GM18951 (cell line): ENCODE data around the gene KRTAP12-3.
"Not testable (repeated sequence)": the region's sequence is repeated elsewhere in the genome, so short reads cannot be mapped to it uniquely, and the experiment has no call there.

Source experiments
- POLR2A ChIP-seq: IDR thresholded peaks from 4 replicates; pipeline ENCODE4 v1.6.1; 2011; ENCODE audit warnings: mild to moderate bottlenecking; ENCODE audit not compliant: insufficient read length, insufficient read depth; ENCODE audit errors: extremely low read depth
- in situ Hi-C: fragments of 300-500 bp; cut with MboI; formaldehyde crosslinking; loops from one replicate; pipeline ENCODE4 v1.12.0; 2022; ENCODE audit warnings: low sequenced_read_pairs, mixed read lengths, inconsistent platforms; ENCODE audit not compliant: unreplicated experiment

The KRTAP12-3 gene

DNA sequence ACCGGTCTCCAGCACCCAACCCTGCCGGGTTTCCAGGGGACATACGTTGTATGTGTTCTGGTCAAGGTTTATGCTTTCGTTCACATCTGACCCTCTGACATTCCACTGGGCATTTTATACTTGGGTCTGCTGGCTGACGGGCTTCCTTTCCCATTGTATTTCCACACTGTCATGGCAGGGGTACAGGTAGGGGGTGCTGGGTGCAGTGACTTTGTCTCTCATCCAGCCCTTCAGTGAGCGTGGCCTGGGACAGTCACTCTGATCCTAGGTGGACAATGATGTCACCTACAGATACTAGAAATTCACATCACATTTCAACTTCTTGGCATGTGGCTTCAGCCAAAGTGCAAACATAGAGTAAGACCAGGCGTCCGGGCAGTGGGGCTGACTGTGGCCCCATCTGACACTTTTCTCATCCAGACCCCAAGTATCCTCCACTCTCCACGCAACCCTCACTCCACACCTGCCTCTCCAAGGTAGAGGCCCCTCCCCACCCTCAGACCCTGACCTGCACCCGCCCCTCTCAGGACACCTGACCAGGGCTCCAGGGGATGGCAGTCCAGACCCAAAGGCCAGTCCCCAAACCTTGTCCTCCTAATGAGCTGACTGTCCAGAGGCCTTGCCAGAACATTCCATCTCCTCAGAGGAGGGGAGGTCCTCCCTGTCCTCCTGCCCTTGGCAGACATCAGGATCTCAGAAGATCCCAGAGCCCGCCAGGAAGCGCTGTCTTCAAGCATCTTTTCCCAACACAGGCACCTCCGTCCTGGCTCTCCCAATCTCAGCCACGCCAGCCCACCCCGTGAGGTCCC is 21.3 kb upstream of the KRTAP12-3 start:
- TF ChIP-seq POLR2A = no peak
- in situ Hi-C loops = no loop called here

DNA sequence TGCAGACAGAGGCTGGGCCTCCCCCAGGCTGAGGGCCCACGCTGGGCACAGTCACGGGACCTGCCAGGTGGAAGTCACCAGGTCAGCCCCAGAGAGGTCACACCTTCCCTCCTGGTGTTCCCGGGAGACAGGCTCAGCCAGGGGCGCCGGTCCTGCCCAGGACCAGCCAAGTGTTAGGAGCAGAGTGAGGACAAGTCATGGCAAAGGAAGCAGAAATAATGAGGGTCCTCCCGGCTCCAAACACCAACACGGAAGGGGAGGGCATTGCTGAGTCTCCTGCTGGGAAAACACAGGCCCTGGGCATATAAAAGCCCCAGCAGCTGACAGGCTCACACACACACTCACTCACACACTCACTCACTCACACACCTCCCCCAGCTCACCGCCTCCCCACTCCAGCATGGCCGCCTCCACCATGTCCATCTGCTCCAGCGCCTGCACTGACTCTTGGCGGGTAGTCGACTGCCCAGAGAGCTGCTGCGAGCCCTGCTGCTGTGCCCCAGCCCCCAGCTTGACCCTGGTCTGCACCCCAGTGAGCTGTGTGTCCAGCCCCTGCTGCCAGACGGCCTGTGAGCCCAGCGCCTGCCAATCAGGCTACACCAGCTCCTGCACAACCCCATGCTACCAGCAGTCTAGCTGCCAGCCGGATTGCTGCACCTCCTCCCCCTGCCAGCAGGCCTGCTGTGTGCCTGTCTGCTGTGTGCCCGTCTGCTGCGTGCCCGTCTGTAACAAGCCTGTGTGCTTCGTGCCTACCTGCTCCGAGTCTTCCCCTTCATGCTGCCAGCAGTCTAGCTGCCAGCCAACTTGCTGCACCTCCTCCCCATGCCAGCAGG is 20.5 kb upstream of the KRTAP12-3 start, which contains the start of gene KRTAP10-10:
TSS of gene KRTAP10-10 (plus strand) at position 339 of the 833 bp plus-strand sequence. CDS start at position 401, 62 bp downstream.
- in situ Hi-C loops = no loop called here
- TF ChIP-seq POLR2A = no peak

DNA sequence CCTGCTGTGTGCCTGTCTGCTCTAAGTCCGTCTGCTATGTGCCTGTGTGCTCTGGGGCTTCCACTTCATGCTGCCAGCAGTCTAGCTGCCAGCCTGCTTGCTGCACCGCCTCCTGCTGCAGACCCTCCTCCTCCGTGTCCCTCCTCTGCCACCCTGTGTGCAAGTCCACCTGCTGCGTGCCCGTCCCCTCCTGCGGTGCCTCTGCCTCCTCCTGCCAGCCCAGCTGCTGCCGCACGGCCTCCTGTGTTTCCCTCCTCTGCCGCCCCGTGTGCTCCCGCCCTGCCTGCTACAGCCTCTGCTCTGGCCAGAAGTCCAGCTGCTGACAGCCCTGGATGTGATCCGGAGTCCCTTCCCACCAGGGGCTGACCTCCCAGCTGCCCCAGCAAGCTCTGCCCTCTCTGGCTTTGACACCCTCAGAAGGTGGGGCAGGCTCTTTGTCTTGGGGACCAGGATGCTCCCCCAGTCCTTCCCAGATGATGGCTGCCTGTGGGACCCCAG is 19.8 kb upstream of the KRTAP12-3 start:
- in situ Hi-C loops = not testable (repeated sequence)

DNA sequence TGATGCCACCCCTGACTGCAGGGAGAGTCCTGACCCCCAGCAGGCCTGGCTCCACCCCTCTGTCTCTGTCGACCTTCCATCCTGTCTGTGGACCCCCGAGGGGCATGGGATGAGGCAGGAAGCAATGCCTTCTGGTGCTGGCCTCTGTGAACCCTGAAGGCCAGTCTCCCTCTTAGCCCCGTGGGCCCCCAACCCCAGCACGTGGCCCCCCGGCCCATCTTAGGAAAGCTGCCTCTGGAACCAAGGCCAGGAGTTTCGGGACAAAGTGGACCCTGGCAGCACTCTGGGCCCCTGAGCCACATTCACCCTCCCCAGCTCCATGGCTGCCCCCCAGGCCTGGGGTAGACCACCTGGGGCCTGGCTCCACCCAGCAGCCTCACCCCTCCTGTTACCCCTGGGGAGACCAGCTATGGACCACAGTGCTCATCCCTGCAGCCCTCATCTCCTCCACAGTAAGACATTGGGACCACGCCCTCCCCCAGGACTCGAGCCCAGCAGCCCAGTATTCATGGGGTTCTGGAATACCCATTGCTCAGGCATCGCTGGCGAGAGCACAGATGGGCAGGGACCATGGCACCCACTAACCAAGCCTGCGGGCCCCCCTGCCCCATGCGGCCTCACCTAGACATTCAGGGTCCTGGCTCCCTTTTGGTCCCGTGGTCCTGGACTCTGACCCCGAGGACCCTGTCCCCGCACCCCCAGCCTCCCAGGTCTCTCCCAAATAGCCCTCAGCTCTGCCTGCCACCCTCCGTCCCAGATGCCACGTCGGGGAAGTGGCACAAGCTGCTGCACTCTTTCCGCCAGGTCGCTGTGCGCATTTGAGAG is 19.0 kb upstream of the KRTAP12-3 start:
- in situ Hi-C loops = not testable (repeated sequence)

DNA sequence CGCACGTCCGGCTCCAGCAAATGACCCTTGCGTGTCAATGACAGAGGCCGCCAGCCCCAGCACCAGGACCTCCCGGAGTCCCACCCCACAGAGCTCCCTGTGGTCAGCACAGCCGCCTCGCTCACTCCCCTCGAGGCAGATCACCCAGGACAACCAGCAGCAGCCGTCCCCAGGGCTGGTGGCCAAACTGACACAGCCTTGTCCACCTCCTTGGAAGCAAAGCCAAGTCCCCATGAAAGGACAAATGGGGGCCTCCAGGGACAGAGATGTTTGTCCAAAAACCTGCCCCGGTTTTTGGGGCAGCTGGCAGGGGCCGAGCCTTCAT is 18.4 kb upstream of the KRTAP12-3 start:
- no peak for TF ChIP-seq POLR2A
- in situ Hi-C loops = no loop called here

DNA sequence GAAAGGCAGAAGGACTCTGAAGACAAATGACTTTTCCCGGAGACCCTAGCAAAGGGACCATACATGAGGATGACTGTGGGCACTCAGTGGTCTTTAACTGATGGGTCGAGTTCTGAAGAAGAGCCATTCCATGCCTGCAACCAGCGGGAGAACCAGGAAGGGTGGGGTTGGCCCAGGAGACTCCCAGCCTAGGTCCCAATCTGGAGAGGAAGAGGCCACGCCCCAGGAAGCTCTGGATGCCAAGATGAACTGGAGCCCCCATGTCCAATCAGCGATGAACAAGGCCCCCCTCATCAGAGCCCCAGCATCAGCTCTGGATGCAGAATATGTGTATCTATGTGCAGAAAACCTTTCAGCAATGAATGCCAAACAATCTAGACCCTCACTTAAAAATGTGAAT is 17.0 kb upstream of the KRTAP12-3 start:
- in situ Hi-C loops = no loop called here
- no peak for TF ChIP-seq POLR2A

DNA sequence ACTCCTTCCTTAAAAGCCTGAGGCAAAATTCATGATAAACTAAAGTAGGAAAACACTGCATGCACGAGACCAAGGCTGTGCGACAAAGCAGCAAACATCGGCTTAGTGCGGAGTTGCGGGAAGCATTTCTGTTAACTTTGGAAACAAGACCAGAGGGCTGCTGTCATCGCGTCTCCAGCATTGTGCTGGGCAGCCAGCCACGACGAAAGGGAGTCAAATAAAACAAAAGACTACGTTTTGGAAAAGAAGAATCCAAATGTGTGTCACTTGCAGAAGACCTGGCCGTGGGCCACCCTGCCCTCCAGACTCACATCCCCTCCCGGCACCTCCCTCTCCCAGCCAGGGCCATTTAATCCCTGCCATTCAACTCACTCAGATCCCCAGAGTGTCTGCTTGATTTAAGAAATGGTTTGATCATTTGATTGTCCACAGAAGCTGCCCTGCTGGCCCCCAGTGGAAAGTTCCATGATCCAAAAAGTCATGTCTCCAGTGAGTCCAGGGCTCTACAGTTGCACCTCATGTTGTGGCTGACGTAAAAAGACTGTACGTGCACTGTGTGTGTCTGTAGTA is 13.9 kb upstream of the KRTAP12-3 start:
- TF ChIP-seq POLR2A = no peak
- in situ Hi-C loops = no loop called here

DNA sequence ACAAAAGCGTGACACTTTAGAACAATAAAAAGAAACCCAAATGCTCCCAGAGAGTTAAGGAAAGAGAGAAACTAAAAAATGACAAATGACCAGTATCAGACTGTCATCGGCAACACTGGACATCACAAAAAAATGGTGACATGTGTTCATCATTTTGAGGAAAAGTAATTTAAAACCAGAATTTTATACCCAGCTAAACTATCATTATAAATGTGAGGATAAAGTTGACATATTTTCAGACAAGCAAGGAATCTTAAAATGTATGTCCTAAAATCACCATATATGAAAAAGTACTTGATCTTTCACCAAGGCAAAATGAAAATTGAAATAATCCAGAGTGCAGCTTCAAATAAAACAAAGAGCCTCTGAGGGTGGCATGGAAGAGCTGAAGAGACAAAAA is 12.9 kb upstream of the KRTAP12-3 start:
- TF ChIP-seq POLR2A = no peak
- in situ Hi-C loops = no loop called here

DNA sequence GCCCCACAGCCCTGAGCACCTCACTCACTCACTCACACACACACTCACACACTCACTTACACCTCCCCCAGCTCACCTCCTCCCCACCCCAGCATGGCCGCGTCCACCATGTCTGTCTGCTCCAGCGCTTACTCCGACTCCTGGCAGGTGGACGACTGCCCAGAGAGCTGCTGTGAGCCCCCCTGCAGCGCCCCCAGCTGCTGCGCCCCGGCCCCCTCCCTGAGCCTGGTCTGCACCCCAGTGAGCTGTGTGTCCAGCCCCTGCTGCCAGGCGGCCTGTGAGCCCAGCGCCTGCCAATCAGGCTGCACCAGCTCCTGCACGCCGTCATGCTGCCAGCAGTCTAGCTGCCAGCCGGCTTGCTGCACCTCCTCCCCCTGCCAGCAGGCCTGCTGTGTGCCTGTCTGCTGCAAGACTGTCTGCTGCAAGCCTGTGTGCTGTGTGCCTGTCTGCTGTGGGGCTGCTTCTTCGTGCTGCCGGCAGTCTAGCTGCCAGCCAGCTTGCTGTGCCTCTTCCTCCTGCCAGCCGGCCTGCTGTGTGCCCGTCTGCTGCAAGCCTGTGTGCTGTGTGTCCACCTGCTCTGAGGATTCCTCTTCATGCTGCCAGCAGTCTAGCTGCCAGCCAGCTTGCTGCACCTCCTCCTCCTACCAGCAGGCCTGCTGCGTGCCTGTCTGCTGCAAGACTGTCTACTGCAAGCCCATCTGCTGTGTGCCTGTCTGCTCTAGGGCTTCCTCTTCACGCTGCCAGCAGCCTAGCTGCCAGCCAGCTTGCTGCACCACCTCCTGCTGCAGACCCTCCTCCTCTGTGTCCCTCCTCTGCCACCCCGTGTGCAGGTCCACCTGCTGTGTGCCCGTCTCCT is 11.1 kb upstream of the KRTAP12-3 start, which contains the start of gene KRTAP10-11:
TSS of gene KRTAP10-11 (plus strand) at position 49 of the 856 bp plus-strand sequence. CDS start at position 94, 45 bp downstream.
- in situ Hi-C loops = not testable (repeated sequence)

DNA sequence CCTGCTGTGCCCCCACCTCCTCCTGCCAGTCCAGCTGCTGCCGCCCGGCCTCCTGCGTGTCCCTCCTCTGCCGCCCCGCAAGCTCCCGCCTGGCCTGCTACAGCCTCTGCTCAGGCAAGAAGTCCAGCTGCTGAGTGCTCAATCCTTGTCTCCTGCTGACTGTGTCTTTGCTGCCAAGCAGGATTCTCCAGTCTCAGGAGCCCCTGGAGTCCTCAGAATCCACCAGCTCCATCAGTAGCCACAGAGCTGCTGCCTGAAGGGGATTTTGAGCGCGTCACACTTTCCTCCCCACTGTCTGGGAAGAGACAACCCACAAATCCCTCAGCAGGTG is 10.5 kb upstream of the KRTAP12-3 start:
- TF ChIP-seq POLR2A = no peak
- in situ Hi-C loops = no loop called here

DNA sequence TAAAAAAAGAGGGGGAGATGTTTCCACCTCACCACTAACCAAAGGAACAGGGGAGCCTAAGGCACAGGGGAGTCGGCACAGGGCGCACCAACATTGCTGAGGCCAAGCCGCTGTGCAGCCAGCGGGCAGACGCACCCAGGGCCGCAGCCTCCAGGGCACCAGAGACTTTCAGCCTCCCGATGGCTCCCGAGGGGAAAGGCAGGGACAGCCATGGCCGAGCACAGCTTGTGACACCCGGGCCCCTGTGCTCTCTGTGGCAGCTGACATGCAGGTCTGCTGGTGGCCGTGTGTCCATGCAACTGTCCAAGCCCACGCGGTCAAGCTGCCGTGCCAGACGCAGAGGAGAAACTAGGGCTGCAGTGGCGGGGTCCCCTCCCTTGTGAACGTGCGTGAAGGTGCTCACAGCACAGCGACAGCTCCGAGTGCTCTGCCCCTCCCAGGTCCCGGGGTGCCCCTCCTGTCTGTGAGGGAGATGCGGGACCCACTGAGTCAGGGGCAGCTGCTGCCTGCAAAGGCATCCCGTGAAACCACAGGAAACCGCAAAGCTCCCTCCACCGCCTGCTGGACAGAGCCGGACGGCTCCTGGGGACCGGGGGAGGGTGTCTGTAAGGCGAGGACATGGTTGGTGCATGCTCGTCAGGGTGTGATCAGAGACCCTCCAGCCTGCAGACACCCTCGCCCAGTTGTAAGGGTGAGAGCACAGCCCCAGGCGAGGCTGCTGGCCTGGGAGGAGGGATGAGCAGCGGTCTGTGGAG is 9.0 kb upstream of the KRTAP12-3 start:
- in situ Hi-C loops = no loop called here
- no peak for TF ChIP-seq POLR2A
